Measurements from ENCODE around the gene OR2G2.

OR2G2 gene

DNA sequence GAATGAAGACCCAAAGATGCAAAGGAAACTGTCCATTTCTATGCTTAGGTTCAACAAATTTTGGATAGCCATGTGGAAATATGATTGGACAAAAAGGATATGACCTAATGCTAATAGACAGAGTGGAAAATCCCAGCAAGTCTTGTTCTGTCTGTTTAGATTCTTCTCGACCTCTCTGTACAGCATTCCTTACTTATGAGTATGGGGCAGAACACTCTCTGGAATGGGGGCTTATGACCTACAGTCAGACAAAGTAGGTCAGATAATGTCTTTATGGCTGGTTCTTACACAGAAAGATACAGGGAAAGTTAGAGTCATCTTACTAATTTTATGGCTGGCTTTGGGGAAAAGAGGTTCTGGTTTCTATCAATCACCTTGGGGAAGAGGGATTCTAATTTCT is 36.4 kb upstream of the OR2G2 start:
- TF ChIP-seq, protein P1, sequence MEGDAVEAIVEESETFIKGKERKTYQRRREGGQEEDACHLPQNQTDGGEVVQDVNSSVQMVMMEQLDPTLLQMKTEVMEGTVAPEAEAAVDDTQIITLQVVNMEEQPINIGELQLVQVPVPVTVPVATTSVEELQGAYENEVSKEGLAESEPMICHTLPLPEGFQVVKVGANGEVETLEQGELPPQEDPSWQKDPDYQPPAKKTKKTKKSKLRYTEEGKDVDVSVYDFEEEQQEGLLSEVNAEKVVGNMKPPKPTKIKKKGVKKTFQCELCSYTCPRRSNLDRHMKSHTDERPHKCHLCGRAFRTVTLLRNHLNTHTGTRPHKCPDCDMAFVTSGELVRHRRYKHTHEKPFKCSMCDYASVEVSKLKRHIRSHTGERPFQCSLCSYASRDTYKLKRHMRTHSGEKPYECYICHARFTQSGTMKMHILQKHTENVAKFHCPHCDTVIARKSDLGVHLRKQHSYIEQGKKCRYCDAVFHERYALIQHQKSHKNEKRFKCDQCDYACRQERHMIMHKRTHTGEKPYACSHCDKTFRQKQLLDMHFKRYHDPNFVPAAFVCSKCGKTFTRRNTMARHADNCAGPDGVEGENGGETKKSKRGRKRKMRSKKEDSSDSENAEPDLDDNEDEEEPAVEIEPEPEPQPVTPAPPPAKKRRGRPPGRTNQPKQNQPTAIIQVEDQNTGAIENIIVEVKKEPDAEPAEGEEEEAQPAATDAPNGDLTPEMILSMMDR (conservative IDR thresholded peaks at IDR 0.05): no peak
- TF ChIP-seq ZFX (IDR thresholded peaks at IDR 0.05): no peak
- no peak overlapping the region for H3K27ac ChIP-seq

DNA sequence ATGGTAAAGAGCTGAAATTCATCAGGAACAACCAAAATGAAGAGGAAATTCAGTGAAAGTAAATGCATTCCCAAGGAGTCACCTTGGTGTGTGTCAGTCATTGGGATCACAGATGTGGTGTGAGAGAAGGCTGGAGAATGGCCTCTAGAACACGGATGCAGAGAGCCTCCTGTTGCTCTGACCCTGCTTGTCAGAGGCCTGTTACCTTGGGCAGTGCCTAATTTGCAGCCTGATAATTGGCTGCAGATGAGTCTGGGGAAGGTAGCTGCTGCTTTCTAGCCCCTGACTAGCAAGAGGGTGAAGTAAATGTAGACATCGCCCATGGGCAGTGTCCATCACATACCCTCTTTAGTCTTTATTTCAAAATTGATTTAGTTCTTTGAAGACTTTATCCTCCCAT is 35.9 kb upstream of the OR2G2 start:
- no peak for TF ChIP-seq ZFX (IDR thresholded peaks at IDR 0.05)
- TF ChIP-seq, protein P1 (conservative IDR thresholded peaks at IDR 0.05): no peak
- no peak overlapping the region for H3K27ac ChIP-seq

DNA sequence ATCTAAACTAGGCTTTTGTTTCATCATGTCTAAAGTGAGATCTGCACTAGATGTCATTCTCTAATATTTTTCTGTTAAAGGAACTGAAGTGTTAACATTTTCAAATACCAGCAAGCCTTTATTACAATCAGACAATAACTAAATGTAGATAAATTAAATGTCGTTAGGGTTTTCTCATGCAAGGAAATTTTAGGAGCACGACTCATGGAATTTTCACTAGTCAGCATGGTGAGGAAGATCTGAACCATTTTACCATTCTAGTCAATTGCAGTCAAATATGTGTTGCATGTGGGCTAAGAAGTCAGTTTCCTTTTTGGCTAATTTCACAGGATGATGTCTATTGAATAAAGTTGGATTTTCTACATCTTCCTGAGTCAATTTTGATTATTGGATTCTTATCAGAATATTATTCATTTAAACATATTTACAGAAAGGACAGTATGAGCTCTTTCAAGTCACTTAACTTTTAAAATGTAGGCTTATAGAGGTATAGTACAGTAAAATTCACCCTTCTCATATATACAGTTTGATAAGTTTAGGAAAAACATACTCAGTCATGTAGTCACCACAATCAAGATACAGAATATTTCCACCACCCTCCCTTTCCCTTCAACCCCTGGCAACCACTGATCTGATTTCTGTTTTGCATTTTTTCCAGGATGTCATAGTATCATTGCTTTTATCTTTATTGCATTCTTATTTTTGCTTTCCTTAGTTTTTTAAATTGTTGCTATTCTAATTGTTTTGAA is 30.1 kb upstream of the OR2G2 start:
- no peak for TF ChIP-seq ZFX (IDR thresholded peaks at IDR 0.05)
- TF ChIP-seq, protein P1 (conservative IDR thresholded peaks at IDR 0.05): no peak

DNA sequence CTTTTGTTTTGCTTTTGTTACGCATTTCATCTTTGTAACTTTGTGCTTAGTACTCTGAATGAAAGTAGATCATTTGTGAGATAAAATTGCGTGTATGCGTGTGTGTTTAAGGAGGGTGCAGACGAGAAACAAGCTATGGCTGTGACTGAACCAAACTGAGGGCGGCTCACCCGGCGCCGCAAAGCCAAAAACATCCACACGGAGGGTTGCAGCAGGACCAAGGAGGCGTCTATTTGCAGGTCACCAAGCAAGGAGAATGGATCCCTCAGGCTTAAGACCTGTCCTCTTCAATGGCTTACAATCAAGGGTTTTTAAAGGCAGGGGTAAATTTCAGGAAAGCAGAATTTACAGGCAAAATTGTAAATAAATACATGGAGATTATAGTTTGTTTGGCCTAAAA is 26.4 kb upstream of the OR2G2 start:
- H3K27ac ChIP-seq: no peak overlapping the region
- no peak for TF ChIP-seq ZFX (IDR thresholded peaks at IDR 0.05)
- TF ChIP-seq, protein P1 (conservative IDR thresholded peaks at IDR 0.05): no peak

More for the DNA sequence above, 30.1 kb upstream of the OR2G2 start:
- no peak overlapping the region for H3K27ac ChIP-seq

DNA sequence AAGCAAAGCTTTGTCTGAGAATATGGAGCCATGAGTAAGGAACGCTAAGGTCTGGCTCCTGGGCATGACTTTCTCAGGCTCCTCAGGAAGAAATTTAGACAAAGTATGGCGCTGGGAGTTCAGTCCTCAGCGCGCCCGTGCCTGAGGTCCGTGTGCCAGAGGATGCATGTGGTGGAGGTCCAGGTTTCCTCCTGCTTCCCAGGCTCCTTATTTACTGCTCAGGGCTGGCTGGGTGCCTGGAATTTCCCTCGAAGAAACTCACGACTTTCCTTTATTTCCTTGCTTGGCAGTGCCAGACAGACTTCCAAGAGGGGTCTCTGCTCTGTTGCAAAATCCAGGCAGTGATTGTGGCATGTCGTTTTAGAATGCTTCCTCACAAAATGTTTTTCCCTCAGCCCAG is 26.0 kb upstream of the OR2G2 start:
- TF ChIP-seq ZFX (IDR thresholded peaks at IDR 0.05): no peak
- TF ChIP-seq, protein P1 (conservative IDR thresholded peaks at IDR 0.05): no peak
- no peak overlapping the region for H3K27ac ChIP-seq

DNA sequence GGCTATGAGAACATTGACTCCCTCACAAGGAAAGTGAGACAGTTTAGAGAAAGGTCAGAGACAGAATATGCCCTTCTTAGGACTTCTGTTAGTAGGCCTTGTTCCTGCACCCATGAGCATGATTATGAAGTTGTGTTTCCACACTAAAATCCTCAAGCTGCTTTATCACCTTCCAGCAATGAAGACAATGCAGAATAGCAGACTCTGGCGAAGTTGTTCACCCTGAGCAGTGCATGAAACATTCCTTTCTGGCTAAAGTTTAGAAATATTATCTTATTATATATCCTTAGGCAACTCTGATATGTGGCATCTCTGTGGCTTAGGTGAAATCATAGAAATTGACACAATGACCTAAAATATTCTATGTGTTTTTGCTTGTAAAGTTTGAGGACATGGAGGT is 13.9 kb upstream of the OR2G2 start:
- H3K27ac ChIP-seq: no peak overlapping the region
- TF ChIP-seq ZFX (IDR thresholded peaks at IDR 0.05): no peak
- TF ChIP-seq, protein P1 (conservative IDR thresholded peaks at IDR 0.05): no peak

DNA sequence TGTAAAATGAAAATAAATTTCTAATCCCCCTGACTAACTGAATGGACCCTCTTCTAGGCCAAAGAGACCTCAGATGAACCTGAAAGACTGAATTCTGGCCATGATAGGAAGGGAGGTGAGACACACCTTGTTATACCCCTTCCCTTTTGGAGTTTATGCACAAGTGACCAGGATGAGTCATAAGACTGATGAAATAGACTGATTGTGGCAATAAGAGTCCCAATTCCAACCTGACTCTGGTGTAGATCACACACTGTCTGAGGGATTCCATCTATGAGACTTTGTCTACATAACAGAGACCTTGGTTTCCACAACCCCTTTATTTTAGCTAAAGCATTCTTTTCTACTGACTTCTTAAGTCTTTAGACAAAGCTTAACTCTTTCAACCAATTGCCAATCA is 13.5 kb upstream of the OR2G2 start:
- no peak for TF ChIP-seq ZFX (IDR thresholded peaks at IDR 0.05)
- TF ChIP-seq, protein P1 (conservative IDR thresholded peaks at IDR 0.05): no peak

More for the DNA sequence above, 13.5 kb upstream of the OR2G2 start:
- no peak overlapping the region for H3K27ac ChIP-seq
